Ovary (tissue), 9 donors: Measurements from ENCODE around the gene RNF128. TPM values are rescaled to one million over a fixed set of nuclear protein-coding genes. Genes with fewer than 3 reads are reported as not detected.
"Not testable (repeated sequence)": the region's sequence is repeated elsewhere in the genome, so short reads cannot be mapped to it uniquely, and the experiment has no call there.

Experiments used
- DNase-seq, 5 donors: peaks; one replicate each; pipeline ENCODE4 v3.0.0-alpha.2; 2019 to 2020
- H3K27ac ChIP-seq, 2 donors: fragments of 200-600 bp; one replicate each; pipeline versions ENCODE4 v1.5.1 to v1.8.0; 2019 to 2022
- H3K27me3 ChIP-seq: fragments of 200-600 bp; one replicate; pipeline ENCODE4 v1.8.0; 2022
- H3K36me3 ChIP-seq: fragments of 200-600 bp; sonication (generic); one replicate; pipeline ENCODE4 v1.5.1; 2019
- H3K4me1 ChIP-seq: one replicate; pipeline ENCODE4 v1.8.1; 2013; ENCODE audit warnings: mild to moderate bottlenecking, moderate library complexity; ENCODE audit not compliant: insufficient read depth
- H3K4me3 ChIP-seq: fragments of 200-600 bp; sonication (generic); one replicate; pipeline ENCODE4 v1.5.1; 2017
- H3K9me3 ChIP-seq, 2 donors: fragments of 200-600 bp in 1 of 2; sonication (generic) in 1 of 2; one replicate each; pipeline versions ENCODE4 v1.5.1 to v1.8.1; 2013 to 2019; ENCODE audit warnings: mild to moderate bottlenecking in 1 of 2, moderate library complexity in 1 of 2
- EP300 ChIP-seq: sonication (generic); formaldehyde crosslinking; IDR thresholded peaks from one replicate; pipeline ENCODE4 v1.6.1; 2017; ENCODE audit warnings: antibody characterized with exemption
- POLR2A ChIP-seq: fragments of 450-650 bp; IDR thresholded peaks from one replicate; pipeline ENCODE4 v1.6.1; 2017; ENCODE audit warnings: antibody characterized with exemption, mild to moderate bottlenecking, moderate library complexity
- WGBS, 3 donors: extraction: QIAGEN DNeasy Blood & Tissue Kit in 1 of 3; methylation state at CpG; one replicate each; pipeline versions ENCODE4 v1.1.5 to v1.1.7; 2013 to 2017; 5-methylcytosine and 5-hydroxymethylcytosine counted together
- intact Hi-C, 4 donors: fragments of 100-400 bp; cut with DNase I; formaldehyde crosslinking; loops; one replicate each; pipeline versions ENCODE4 v1.11.0 to v1.15.1; 2022 to 2023
- polyA plus RNA-seq, 2 donors: library from polyadenylated mRNA; stranded (reverse); fragments of 200-250 nt in 1 of 2; fragments of 350-450 nt in 1 of 2; fragmentation: Illumina TruSeq in 1 of 2; extraction: RNeasy Lipid Tissue Mini Kit (QIAGEN cat#74804) in 1 of 2; gene quantifications; one replicate each; pipeline ENCODE4 v1.2.3, GENCODE V29; 2013 to 2014
- total RNA-seq, 7 donors: library from RNA; depleted of rRNA in 2 of 7; stranded (reverse); fragments of >200 nt in 2 of 7; fragmentation: NEBNext Ultra II Directional in 3 of 7; extraction: Animal tissue kit (Norgen Biotek cat#: 25700) in 3 of 7; gene quantifications; one replicate each; pipeline versions ENCODE4 v1.1.0 to v1.2.4, GENCODE V29; 2016 to 2023
- TF ChIP-seq, protein P1 (sequence below), 3 donors: fragments of 450-650 bp in 2 of 3; fragments of 200-600 bp in 1 of 3; IDR thresholded peaks; one replicate each; pipeline versions ENCODE4 v1.5.1 to v1.8.0; 2016 to 2022; ENCODE audit warnings: antibody characterized with exemption in 3 of 3, mild to moderate bottlenecking in 1 of 3
- donor health status: DM: no; HTN: no; CAD: no; lungs with moderate emphysema.
- donor health status: DM: no; HTN: no; CAD: no.
- donor health status: Bipolar disorder and iron deficiency.
- donor health status: DM: yes; HTN: yes; CAD: no.
- donor health status: DM: no; HTN: no; CAD: no.
- donor health status: DM: yes; HTN: yes; CAD: no.

Gene RNF128
- total and polyA plus RNA-seq, 9 donors: 0.24 to 4.0 (median 1.2) TPM

DNA sequence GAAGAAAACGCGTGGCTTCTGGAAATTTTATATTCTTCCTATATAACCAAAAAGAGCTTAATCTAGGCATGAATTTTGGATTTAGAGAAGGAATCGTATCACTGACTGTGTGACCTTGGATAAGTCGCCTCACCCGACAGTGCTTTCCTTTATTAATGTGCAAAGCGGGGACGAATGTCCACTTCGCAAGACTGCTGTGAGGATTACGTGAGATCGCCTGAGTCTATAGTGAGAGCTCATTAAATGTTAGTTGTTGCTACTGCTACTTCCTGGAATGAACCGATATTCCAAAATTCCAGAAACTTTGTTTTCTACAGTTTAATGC, 75.5 kb downstream of the RNF128 start:
- Histone ChIP-seq H3K9me3 (no peaks in the 10 kb centered on the region), H3K27ac (no peak overlapping the region), H3K27me3 (no peaks in the 10 kb centered on the region), H3K36me3 (no peaks in the 10 kb centered on the region), H3K4me3 (peak overlapping the region; percentile 37), H3K4me1 (no peaks in the 10 kb centered on the region)
- WGBS, 3 donors: 25 to 33% (median 30%) methylated on average over 11 of the region's 11 CpGs
- DNase-seq: no peak
- TF ChIP-seq POLR2A (no peak), EP300 (no peak)
- TF ChIP-seq, protein P1, sequence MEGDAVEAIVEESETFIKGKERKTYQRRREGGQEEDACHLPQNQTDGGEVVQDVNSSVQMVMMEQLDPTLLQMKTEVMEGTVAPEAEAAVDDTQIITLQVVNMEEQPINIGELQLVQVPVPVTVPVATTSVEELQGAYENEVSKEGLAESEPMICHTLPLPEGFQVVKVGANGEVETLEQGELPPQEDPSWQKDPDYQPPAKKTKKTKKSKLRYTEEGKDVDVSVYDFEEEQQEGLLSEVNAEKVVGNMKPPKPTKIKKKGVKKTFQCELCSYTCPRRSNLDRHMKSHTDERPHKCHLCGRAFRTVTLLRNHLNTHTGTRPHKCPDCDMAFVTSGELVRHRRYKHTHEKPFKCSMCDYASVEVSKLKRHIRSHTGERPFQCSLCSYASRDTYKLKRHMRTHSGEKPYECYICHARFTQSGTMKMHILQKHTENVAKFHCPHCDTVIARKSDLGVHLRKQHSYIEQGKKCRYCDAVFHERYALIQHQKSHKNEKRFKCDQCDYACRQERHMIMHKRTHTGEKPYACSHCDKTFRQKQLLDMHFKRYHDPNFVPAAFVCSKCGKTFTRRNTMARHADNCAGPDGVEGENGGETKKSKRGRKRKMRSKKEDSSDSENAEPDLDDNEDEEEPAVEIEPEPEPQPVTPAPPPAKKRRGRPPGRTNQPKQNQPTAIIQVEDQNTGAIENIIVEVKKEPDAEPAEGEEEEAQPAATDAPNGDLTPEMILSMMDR (IDR thresholded peaks at IDR 0.05): no peak
- intact Hi-C loops: no loop called here

DNA sequence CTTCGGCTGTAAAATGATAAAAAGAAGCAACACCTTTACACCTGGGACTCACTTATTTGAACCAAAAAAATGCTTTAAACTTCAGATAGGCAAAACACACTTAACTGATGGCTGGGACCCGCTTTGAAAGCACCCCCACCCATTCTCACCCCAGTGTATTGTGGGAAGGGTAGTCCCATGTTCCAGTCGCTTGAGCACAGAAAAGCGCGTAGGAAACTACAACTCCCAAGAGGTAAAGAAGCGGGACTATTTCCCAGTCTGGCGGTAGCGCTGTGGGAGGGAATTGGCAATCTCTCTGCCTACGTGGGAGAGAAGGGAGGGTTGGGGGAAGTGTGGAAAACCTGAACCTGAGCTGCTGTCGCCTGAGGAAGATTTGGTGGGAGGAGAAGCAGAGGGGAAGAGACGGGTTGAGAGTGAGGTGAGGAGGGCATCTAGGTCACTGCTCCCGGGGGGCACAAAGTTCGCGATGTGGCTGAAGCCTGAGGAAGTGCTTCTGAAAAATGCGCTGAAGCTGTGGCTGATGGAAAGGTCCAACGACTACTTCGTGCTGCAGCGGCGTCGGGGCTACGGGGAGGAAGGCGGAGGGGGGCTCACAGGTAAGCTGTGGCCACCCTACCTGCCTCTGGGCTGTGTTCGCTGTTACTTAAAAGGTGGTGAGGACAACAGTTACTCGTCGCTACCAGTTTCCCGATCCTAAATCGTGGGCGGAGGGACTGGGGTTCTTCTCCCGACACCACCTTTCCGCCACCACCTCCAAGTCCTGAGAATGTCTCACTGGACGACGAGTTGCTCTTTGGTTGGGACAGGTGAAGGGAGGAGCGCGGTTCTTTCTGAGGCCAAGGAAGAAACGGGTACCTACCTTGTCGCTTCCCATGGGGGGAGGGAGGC, 76.1 kb downstream of the RNF128 start, which contains the start of gene TBC1D8B:
Gene TBC1D8B, plus strand, starts transcription at position 286 of the 888 bp plus-strand sequence. Its CDS starts 181 bp downstream, at position 467.
- no peaks in the 10 kb centered on the region for H3K36me3 ChIP-seq
- no peaks in the 10 kb centered on the region for H3K9me3 ChIP-seq
- peak within 1 kb of the TSS; percentile 37 for H3K4me3 ChIP-seq
- H3K27ac ChIP-seq: no peak within 1 kb of the TSS
- no peaks in the 10 kb centered on the region for H3K4me1 ChIP-seq
- TF ChIP-seq POLR2A (peak; percentile 51), EP300 (no peak)
- TF ChIP-seq, protein P1 (IDR thresholded peaks at IDR 0.05): no peak
- no peaks in the 10 kb centered on the region for H3K27me3 ChIP-seq
- peak; percentile 77 to 85 (median 80) for DNase-seq
- intact Hi-C loops: no loop called here
- 21 to 32% (median 29%) methylated on average over 36 of the region's 36 CpGs for WGBS, 3 donors

DNA sequence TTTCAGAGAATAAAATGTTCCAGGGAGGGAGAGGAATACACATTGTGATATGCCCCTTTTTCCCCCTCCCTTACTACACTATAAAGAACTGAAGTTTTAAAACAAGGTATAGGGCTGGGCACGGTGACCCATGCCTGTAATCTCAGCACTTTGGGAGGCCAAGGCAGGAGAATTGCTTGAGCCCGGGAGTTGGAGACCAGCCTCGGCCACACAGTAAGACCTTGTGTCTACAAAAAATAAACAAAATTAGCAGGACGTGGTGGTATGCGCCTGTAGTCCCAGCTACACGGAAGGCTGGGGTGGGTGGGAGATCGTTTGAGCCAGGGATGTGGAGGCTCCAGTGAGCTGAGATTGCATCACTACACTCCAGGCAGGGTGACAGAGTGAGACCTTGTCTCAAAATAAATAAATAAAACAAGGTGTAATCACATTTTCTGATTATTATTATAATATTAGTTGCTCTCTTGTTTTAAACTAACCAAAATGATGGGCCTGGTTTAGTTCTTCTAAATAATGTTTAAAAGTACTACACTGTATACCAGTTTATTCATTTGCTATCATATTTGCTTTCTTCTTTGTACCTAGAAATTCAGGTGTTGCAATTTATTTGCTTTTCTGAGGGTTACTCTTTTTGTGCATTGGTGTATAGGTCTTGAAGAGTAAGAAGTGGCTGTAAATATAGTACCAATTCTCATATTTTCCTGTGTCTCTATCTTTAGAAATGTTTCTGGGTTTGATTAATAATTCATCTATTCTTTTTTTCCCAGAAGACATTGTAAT, 84.8 kb downstream of the RNF128 start:
- TF ChIP-seq EP300 (no peak), POLR2A (no peak)
- TF ChIP-seq, protein P1 (IDR thresholded peaks at IDR 0.05): no peak
- intact Hi-C loops: no loop called here
- Histone ChIP-seq H3K4me1 (no peaks in the 10 kb centered on the region), H3K9me3 (no peaks in the 10 kb centered on the region), H3K27me3 (no peaks in the 10 kb centered on the region), H3K27ac (no peak overlapping the region), H3K36me3 (no peaks in the 10 kb centered on the region), H3K4me3 (no peak overlapping the region)
- DNase-seq: peak in 1 of 5 donors; percentile 21
- WGBS, 3 donors: 38 to 66% (median 57%) methylated on average over 7 of the region's 7 CpGs

DNA sequence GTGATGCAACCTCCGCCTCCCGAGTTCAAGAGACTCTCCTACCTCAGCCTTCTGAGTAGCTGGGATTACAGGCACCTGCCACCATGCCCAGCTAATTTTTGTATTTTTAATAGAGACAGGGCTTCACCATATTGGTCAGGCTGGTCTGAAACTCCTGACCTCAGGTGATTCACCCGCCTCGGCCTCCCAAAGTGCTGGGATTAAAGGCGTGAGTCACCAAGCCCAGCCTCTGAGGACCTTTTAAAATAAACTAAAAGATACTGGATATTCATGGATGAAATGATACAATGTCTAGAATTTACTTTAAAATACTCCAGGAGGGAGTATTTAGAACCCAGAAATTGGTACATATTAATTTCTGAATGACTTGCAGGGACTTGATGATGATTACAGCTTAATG, 86.4 kb downstream of the RNF128 start:
- H3K4me3 ChIP-seq, DNase-seq, H3K36me3 ChIP-seq, H3K9me3 ChIP-seq, H3K27me3 ChIP-seq, intact Hi-C loops, H3K4me1 ChIP-seq, H3K27ac ChIP-seq: not testable (repeated sequence)
- WGBS, 3 donors: 84 to 90% (median 88%) methylated on average over 5 of the region's 5 CpGs

DNA sequence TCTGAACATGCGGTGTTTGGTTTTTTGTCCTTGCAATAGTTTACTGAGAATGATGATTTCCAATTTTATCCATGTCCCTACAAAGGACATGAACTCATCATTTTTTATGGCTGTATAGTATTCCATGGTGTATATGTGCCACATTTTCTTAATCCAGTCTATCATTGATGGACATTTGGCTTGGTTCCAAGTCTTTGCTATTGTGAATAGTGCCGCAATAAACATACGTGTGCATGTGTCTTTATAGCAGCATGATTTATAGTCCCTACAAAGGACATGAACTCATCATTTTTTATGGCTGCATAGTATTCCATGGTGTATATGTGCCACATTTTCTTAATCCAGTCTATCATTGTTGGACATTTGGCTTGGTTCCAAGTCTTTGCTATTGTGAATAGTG, 87.6 kb downstream of the RNF128 start:
- H3K27ac ChIP-seq, intact Hi-C loops, H3K4me1 ChIP-seq, H3K36me3 ChIP-seq, H3K9me3 ChIP-seq, DNase-seq, H3K27me3 ChIP-seq, H3K4me3 ChIP-seq: not testable (repeated sequence)
- WGBS, 3 donors: 94 to 97% (median 95%) methylated on average over 3 of the region's 3 CpGs

Other genes with a start within 250 kb of the RNF128 start
- gene RADX, start 114.7 kb upstream of the RNF128 start, total RNA-seq: 10 to 100 TPM in 3 of 7 donors, 1 to 10 TPM in 4; 6.8 to 20.9 (median 9.5) TPM
- 1 to 10 TPM; 4.2 to 7.1 TPM for gene RADX, start 114.7 kb upstream of the RNF128 start, polyA plus RNA-seq
- gene TBC1D8B, start 76.0 kb downstream of the RNF128 start, total RNA-seq: 10 to 100 TPM in 1 of 7 donors, 1 to 10 TPM in 6; 5.0 to 10.4 (median 7.2) TPM
- gene TBC1D8B, start 76.0 kb downstream of the RNF128 start, polyA plus RNA-seq: 1 to 10 TPM; 2.3 to 4.6 TPM
- gene RIPPLY1, start 176.6 kb downstream of the RNF128 start, total RNA-seq: under 1 TPM in 2 of 7 donors, not detected in 5; 0.20 to 0.45 TPM
- not detected for gene RIPPLY1, start 176.6 kb downstream of the RNF128 start, polyA plus RNA-seq
- gene CLDN2, start 193.7 kb downstream of the RNF128 start, total RNA-seq: under 1 TPM in 3 of 7 donors, not detected in 4; 0.10 to 0.69 (median 0.26) TPM
- under 1 TPM in 1 of 2 donors, not detected in 1; 0.70 TPM for gene CLDN2, start 193.7 kb downstream of the RNF128 start, polyA plus RNA-seq